ENCODE measurements around the gene ILF2. TPM values are rescaled to one million over a fixed set of nuclear protein-coding genes. Genes with fewer than 3 reads are reported as not detected.

The ILF2 gene
- total RNA-seq, 1 donor from 2014 or later: 474 TPM

DNA sequence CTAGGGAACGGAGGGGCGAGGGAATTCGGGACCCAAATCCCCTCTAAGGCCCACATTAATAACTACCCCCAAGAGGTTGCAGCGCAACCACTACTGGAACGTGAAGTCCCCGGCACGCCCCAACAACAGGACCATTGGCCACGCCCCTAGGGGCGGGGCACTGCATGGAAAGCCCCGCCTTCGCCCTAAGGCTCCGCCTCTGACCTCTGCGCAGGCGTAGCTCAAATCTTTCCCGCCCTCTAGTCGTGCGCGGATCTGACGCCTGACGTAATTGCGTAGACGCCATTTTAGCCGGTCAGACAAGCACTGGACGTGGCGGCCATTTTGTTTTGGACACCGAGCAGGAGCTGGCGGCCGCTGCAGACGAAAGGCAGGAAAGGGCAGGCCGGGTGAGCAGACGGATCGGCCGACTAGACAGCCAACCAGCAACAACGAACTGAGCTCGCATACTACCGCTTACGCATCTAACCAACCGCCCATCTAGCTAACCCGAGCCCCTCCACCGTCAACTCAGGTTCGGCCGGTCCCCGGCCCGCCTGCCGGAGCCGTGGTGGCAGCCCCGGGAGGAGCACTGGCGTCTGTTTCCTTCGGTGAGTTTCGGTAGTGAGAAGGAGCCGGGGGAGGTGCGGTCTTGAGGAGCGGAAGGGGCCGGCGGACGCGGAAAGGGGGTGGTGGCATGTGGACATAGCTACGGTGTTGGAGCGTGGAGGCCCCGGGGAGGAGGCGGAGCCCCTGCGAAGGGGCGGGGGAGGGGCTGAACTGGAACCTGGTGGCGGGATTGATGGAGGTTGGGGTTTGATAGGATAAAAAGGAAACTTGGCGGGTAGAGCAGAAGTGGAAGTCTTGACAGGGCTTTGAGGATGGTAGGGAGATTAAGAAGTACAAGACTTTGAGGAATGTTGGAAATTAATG is 36.8 kb downstream of the ILF2 start, which contains the start of gene CHTOP:
Gene CHTOP (plus strand): TSS at position 313 of the 912 bp plus-strand sequence. CDS start 2,523 bp downstream, outside the sequence.
- Histone ChIP-seq H3F3A (ENCODE audit: low read depth) (peaks cover 16% of the 10 kb centered on the region), H3K4me1 (peaks cover 13% of the 10 kb centered on the region), H3K27ac (peak within 1 kb of the TSS; percentile 99), H2AFZ (replicated peaks) (peak within 1 kb of the TSS; percentile 50), H3K4me2 (peak within 1 kb of the TSS; percentile 73), H3K36me3 (peaks cover 25% of the 10 kb centered on the region), H3K9ac (peak within 1 kb of the TSS; percentile 100), H3K79me2 (ENCODE audit: low read depth) (peaks cover 51% of the 10 kb centered on the region), H3K27me3 (no peaks in the 10 kb centered on the region), H4K20me1 (ENCODE audit: low read depth) (peaks cover 27% of the 10 kb centered on the region), H3K4me3 (peak within 1 kb of the TSS; percentile 68), H3K9me3 (ENCODE audit: low read depth) (no peaks in the 10 kb centered on the region)
- TF ChIP-seq EZH2 (IDR thresholded peaks at IDR 0.05) (no peak), EZH2phosphoT487 (IDR thresholded peaks at IDR 0.05) (no peak)
- TF ChIP-seq, protein P1, sequence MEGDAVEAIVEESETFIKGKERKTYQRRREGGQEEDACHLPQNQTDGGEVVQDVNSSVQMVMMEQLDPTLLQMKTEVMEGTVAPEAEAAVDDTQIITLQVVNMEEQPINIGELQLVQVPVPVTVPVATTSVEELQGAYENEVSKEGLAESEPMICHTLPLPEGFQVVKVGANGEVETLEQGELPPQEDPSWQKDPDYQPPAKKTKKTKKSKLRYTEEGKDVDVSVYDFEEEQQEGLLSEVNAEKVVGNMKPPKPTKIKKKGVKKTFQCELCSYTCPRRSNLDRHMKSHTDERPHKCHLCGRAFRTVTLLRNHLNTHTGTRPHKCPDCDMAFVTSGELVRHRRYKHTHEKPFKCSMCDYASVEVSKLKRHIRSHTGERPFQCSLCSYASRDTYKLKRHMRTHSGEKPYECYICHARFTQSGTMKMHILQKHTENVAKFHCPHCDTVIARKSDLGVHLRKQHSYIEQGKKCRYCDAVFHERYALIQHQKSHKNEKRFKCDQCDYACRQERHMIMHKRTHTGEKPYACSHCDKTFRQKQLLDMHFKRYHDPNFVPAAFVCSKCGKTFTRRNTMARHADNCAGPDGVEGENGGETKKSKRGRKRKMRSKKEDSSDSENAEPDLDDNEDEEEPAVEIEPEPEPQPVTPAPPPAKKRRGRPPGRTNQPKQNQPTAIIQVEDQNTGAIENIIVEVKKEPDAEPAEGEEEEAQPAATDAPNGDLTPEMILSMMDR (IDR thresholded peaks at IDR 0.05): no peak
- H3K27me3 Mint-ChIP-seq (ENCODE audit: insufficient read depth, low read depth): peaks cover 2% of the 10 kb centered on the region
- H3K27ac Mint-ChIP-seq: peak within 1 kb of the TSS; percentile 100
- DNase-seq (ENCODE audit: low spot score): peak; percentile 99
- peaks cover 17% of the 10 kb centered on the region for H3K36me3 Mint-ChIP-seq
- peaks cover 25% of the 10 kb centered on the region for H3K4me1 Mint-ChIP-seq
- H3K4me3 Mint-ChIP-seq: peak within 1 kb of the TSS; percentile 94
- no peaks in the 10 kb centered on the region for H3K9me3 Mint-ChIP-seq

DNA sequence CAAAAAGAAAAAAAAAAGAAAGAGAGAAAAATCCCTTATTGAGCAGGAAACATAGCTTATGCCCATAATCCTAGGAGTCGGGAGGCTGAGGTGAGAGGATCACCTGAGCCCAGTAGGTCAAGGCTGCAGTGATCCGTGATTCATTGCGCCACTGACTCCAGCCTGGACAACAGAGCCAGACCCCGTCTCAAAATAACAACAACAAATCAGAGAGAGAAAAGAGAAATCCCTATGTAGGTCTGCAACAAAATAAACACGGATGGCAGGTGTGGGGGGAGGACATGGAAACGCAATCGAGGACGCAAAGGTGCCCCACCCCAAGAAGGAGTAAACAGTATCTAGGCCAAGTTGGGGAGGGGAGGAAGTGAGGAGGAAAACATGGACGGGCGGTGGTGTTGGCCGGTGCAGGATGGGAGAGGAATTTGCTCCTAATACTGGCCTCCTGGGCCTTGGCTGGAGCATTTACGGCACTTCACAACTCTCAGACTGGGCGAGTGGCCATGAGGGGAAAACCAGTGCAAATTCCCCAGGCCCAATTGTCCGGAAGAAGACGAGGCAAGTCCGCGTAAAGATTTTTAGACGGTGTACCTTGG is 37.5 kb downstream of the ILF2 start:
- Mint-ChIP-seq H3K27ac (no peak overlapping the region), H3K4me3 (peak overlapping the region; percentile 94), H3K36me3 (peaks cover 17% of the 10 kb centered on the region), H3K4me1 (peaks cover 26% of the 10 kb centered on the region), H3K27me3 (ENCODE audit: insufficient read depth, low read depth) (peaks cover 4% of the 10 kb centered on the region), H3K9me3 (no peaks in the 10 kb centered on the region)
- no peak overlapping the region for H3K9ac ChIP-seq
- H3K79me2 ChIP-seq (ENCODE audit: low read depth): peaks cover 43% of the 10 kb centered on the region
- H4K20me1 ChIP-seq (ENCODE audit: low read depth): peaks cover 27% of the 10 kb centered on the region
- H3K27ac ChIP-seq: no peak overlapping the region
- H3K27me3 ChIP-seq: no peaks in the 10 kb centered on the region
- no peak for DNase-seq (ENCODE audit: low spot score)
- no peaks in the 10 kb centered on the region for H3K9me3 ChIP-seq (ENCODE audit: low read depth)
- peaks cover 14% of the 10 kb centered on the region for H3K4me1 ChIP-seq
- H3K4me3 ChIP-seq: peak overlapping the region; percentile 68
- H3F3A ChIP-seq (ENCODE audit: low read depth): peaks cover 16% of the 10 kb centered on the region
- H2AFZ ChIP-seq (replicated peaks): peak overlapping the region; percentile 14
- peaks cover 22% of the 10 kb centered on the region for H3K36me3 ChIP-seq
- peak overlapping the region; percentile 41 for H3K4me2 ChIP-seq
- no peak for TF ChIP-seq EZH2phosphoT487 (IDR thresholded peaks at IDR 0.05)
- TF ChIP-seq, protein P1 (IDR thresholded peaks at IDR 0.05): no peak
- no peak for TF ChIP-seq EZH2 (IDR thresholded peaks at IDR 0.05)

DNA sequence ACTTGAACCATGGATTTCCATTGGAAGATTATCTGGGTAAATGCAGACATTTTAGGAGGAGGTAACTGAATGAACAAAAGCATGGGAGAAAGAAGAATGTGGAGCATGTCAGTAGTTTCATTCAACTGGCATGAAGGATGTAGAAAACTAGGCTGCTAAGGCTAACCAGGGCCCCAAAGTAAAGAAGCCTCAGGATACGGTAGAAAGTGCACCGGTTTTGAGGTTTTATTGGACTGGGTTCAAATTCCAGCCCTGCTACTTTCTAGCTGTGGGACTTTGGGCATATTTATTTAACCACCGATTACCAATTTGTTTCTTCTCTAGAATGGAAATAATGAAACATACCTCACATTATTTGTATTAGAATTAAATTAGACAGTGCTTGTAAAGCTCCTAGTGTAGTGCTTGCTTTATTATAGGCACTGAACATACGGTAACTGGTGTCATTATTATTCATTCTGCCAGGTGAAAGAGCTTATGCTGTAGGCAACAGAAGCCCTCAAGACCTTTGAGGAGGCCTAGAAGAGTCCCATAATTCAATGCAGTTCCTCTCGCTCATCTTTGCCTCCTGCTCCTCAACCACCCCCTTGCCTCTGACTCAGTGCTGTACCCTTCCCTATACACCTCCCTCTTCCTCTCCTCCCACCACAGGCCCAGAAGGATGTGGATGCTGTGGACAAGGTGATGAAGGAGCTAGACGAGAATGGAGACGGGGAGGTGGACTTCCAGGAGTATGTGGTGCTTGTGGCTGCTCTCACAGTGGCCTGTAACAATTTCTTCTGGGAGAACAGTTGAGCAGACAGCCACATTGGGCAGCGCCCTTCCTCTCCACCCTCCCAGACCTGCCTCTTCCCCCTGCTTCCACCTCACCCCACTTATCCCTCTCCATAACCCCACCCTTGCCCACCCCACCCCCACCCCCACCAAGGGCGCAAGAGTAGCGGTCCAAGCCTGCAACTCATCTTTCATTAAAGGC is 39.5 kb downstream of the ILF2 start:
- H3K4me2 ChIP-seq: no peak overlapping the region
- H3K27ac ChIP-seq: no peak overlapping the region
- H3K36me3 ChIP-seq: peaks cover 4% of the 10 kb centered on the region
- Mint-ChIP-seq H3K4me3 (no peak overlapping the region), H3K27me3 (ENCODE audit: insufficient read depth, low read depth) (peaks cover 9% of the 10 kb centered on the region), H3K9me3 (no peaks in the 10 kb centered on the region), H3K27ac (peak overlapping the region; percentile 35), H3K4me1 (peaks cover 39% of the 10 kb centered on the region), H3K36me3 (peaks cover 7% of the 10 kb centered on the region)
- no peaks in the 10 kb centered on the region for H3K9me3 ChIP-seq (ENCODE audit: low read depth)
- TF ChIP-seq EZH2phosphoT487 (IDR thresholded peaks at IDR 0.05) (no peak), EZH2 (IDR thresholded peaks at IDR 0.05) (no peak)
- TF ChIP-seq, protein P1 (IDR thresholded peaks at IDR 0.05): no peak
- peaks cover 20% of the 10 kb centered on the region for H4K20me1 ChIP-seq (ENCODE audit: low read depth)
- H3K79me2 ChIP-seq (ENCODE audit: low read depth): peaks cover 28% of the 10 kb centered on the region
- H3K4me1 ChIP-seq: peaks cover 19% of the 10 kb centered on the region
- H3F3A ChIP-seq (ENCODE audit: low read depth): peaks cover 9% of the 10 kb centered on the region
- no peak overlapping the region for H2AFZ ChIP-seq (replicated peaks)
- no peak for DNase-seq (ENCODE audit: low spot score)
- H3K9ac ChIP-seq: no peak overlapping the region
- H3K27me3 ChIP-seq: no peaks in the 10 kb centered on the region
- no peak overlapping the region for H3K4me3 ChIP-seq
